H1 (cell line): Measurements from ENCODE around the gene DRAM1. TPM values are rescaled to one million over a fixed set of nuclear protein-coding genes. Genes with fewer than 3 reads are reported as not detected.

ENCODE experiments used
- CTCF ChIA-PET: fragments of 300-600 bp; sonication (Branson Sonifier 250); formaldehyde crosslinking; loops from one replicate; lab custom pipeline; 2021; ENCODE audit not compliant: partially characterized antibody; lab: Charles Lee
- POLR2A ChIA-PET: fragments of 300-600 bp; sonication (Branson Sonifier 250); formaldehyde crosslinking; loops from one replicate; lab custom pipeline; 2021; ENCODE audit warnings: inconsistent platforms; ENCODE audit not compliant: partially characterized antibody; lab: Charles Lee
- DNase-seq, 2 experiments: peaks; one replicate each; pipeline versions ENCODE4 v3.0.0 to v3.0.0-alpha.2; 2010 to 2022; ENCODE audit warnings: low spot score in 2 of 2, low read depth in 1 of 2, mixed read lengths in 1 of 2
- FAIRE-seq: peaks from 2 replicates; lab custom pipeline; 2011; peaks lifted over from hg19 to GRCh38; lab: Jason Lieb, UNC
- H2AFZ ChIP-seq: 2 replicates; pipeline ENCODE4 v1.8.1; 2012; ENCODE audit warnings: low read length, inconsistent platforms
- H2AK5ac ChIP-seq: 2 replicates; pipeline ENCODE4 v1.6.1; 2013; ENCODE audit warnings: low read depth, low read length
- H2BK120ac ChIP-seq: replicated peaks from 2 replicates; pipeline ENCODE3; 2013; ENCODE audit warnings: low read depth, low read length, inconsistent platforms
- H2BK12ac ChIP-seq: 2 replicates; pipeline ENCODE4 v1.6.1; 2013; ENCODE audit warnings: low read depth, low read length
- H2BK15ac ChIP-seq: 2 replicates; pipeline ENCODE4 v1.6.1; 2013; ENCODE audit warnings: low read length
- H2BK20ac ChIP-seq: 2 replicates; pipeline ENCODE4 v1.6.1; 2013; ENCODE audit warnings: low read length
- H2BK5ac ChIP-seq: 2 replicates; pipeline ENCODE4 v1.6.1; 2013; ENCODE audit warnings: low read depth, low read length
- H3K14ac ChIP-seq: 2 replicates; pipeline ENCODE4 v1.6.1; 2013; ENCODE audit warnings: inconsistent platforms; ENCODE audit not compliant: insufficient read length
- H3K18ac ChIP-seq: 2 replicates; pipeline ENCODE4 v1.6.1; 2013; ENCODE audit warnings: low read length; ENCODE audit errors: extremely low read depth
- H3K23ac ChIP-seq: 2 replicates; pipeline ENCODE4 v1.6.1; 2013; ENCODE audit warnings: inconsistent platforms; ENCODE audit not compliant: insufficient read length
- H3K23me2 ChIP-seq: 2 replicates; pipeline ENCODE4 v1.6.1; 2013; ENCODE audit warnings: low read depth, low read length
- H3K27ac ChIP-seq: 2 replicates; pipeline ENCODE4 v1.6.1; 2011; ENCODE audit warnings: low read depth, low read length, inconsistent platforms
- H3K27me3 ChIP-seq, 4 experiments: replicated peaks in 1 of 4; 1 replicate in 1 of 4; 2 replicates in 3 of 4; pipeline versions ENCODE4 v1.6.1 to v1.8.1; 2011 to 2013; ENCODE audit warnings: low read length in 3 of 4, mild to moderate bottlenecking in 3 of 4, inconsistent platforms in 2 of 4, mixed read lengths in 2 of 4, moderate library complexity in 1 of 4; ENCODE audit not compliant: control insufficient read depth in 3 of 4, insufficient read depth in 3 of 4; ENCODE audit errors: extremely low read depth in 1 of 4
- H3K36me3 ChIP-seq, 4 experiments: 2 replicates each; pipeline versions ENCODE4 v1.6.1 to v1.8.1; 2011 to 2013; ENCODE audit warnings: mild to moderate bottlenecking in 4 of 4, low read length in 3 of 4, moderate library complexity in 2 of 4, control low read depth in 1 of 4, inconsistent platforms in 1 of 4; ENCODE audit not compliant: insufficient read depth in 4 of 4, control insufficient read depth in 2 of 4
- H3K4ac ChIP-seq: replicated peaks from 2 replicates; pipeline ENCODE3; 2013; ENCODE audit warnings: low read length, low read depth, mixed read lengths, inconsistent platforms; ENCODE audit not compliant: insufficient read length
- H3K4me1 ChIP-seq, 4 experiments: replicated peaks in 1 of 4; 1 replicate in 1 of 4; 2 replicates in 3 of 4; pipeline versions ENCODE4 v1.6.1 to v1.8.1; 2011 to 2013; ENCODE audit warnings: low read length in 3 of 4, inconsistent platforms in 2 of 4, mixed read lengths in 1 of 4; ENCODE audit not compliant: insufficient read depth in 4 of 4, control insufficient read depth in 3 of 4
- H3K4me2 ChIP-seq, 2 experiments: 2 replicates each; pipeline versions ENCODE4 v1.6.1 to v1.8.1; 2011 to 2013; ENCODE audit warnings: low read depth in 2 of 2, low read length in 2 of 2, control low read depth in 1 of 2, inconsistent platforms in 1 of 2, mild to moderate bottlenecking in 1 of 2; ENCODE audit not compliant: insufficient read depth in 1 of 2
- H3K4me3 ChIP-seq, 4 experiments: fragments of 200-600, 300-600 bp in 1 of 4; sonication (generic), shearing (Covaris generic), sonication (Bioruptor Twin) in 1 of 4; 2 replicates each; pipeline versions ENCODE4 v1.5.1 to v1.8.1; 2011 to 2016; ENCODE audit warnings: low read length in 4 of 4, low read depth in 3 of 4, control low read depth in 2 of 4, inconsistent platforms in 2 of 4, mild to moderate bottlenecking in 2 of 4, mixed read lengths in 1 of 4, moderate library complexity in 1 of 4; ENCODE audit not compliant: insufficient read depth in 2 of 4; ENCODE audit errors: extremely low read depth in 1 of 4
- H3K56ac ChIP-seq: replicated peaks from 2 replicates; pipeline ENCODE3; 2013; ENCODE audit warnings: low read depth, mild to moderate bottlenecking, mixed read lengths, low read length, inconsistent platforms; ENCODE audit not compliant: insufficient read length
- H3K79me1 ChIP-seq: 2 replicates; pipeline ENCODE4 v1.6.1; 2013; ENCODE audit warnings: low read depth, low read length, control low read depth
- H3K79me2 ChIP-seq, 2 experiments: 2 replicates each; pipeline versions ENCODE4 v1.6.1 to v1.8.1; 2012 to 2013; ENCODE audit warnings: low read length in 2 of 2, mild to moderate bottlenecking in 2 of 2, inconsistent platforms in 1 of 2; ENCODE audit not compliant: insufficient read depth in 2 of 2, control insufficient read depth in 1 of 2
- H3K9ac ChIP-seq, 4 experiments: replicated peaks in 1 of 4; 1 replicate in 1 of 4; 2 replicates in 3 of 4; pipeline versions ENCODE4 v1.6.1 to v1.8.1; 2011 to 2013; ENCODE audit warnings: low read depth in 3 of 4, low read length in 3 of 4, control low read depth in 2 of 4, mild to moderate bottlenecking in 2 of 4, moderate library complexity in 2 of 4, inconsistent platforms in 1 of 4; ENCODE audit errors: extremely low read depth in 1 of 4
- H3K9me3 ChIP-seq, 2 experiments: 2 replicates each; pipeline versions ENCODE4 v1.6.1 to v1.8.1; 2012 to 2013; ENCODE audit warnings: mild to moderate bottlenecking in 2 of 2, moderate library complexity in 2 of 2, control low read depth in 1 of 2, inconsistent platforms in 1 of 2, low read depth in 1 of 2, low read length in 1 of 2, mixed read lengths in 1 of 2; ENCODE audit not compliant: insufficient read depth in 2 of 2
- H4K20me1 ChIP-seq, 2 experiments: replicated peaks in 1 of 2; 2 replicates each; pipeline versions ENCODE3 to v1.8.1; 2011 to 2013; ENCODE audit warnings: inconsistent platforms in 2 of 2, low read length in 2 of 2, mild to moderate bottlenecking in 1 of 2; ENCODE audit not compliant: insufficient read depth in 2 of 2, control insufficient read depth in 1 of 2
- H4K5ac ChIP-seq: 2 replicates; pipeline ENCODE4 v1.6.1; 2013; ENCODE audit warnings: low read length, low read depth, mixed read lengths, inconsistent platforms; ENCODE audit not compliant: insufficient read length
- H4K8ac ChIP-seq: 2 replicates; pipeline ENCODE4 v1.8.0; 2013; ENCODE audit warnings: mild to moderate bottlenecking, moderate library complexity, low read length, inconsistent platforms; ENCODE audit not compliant: insufficient read depth; ENCODE audit errors: extremely low read depth
- H4K91ac ChIP-seq: replicated peaks from 2 replicates; pipeline ENCODE3; 2013; ENCODE audit warnings: low read length, mixed read lengths, inconsistent platforms; ENCODE audit not compliant: insufficient read length
- CHD2 ChIP-seq: IDR thresholded peaks from 2 replicates; pipeline ENCODE4 v1.6.1; 2012; ENCODE audit warnings: low read length, improper control_type of control experiment
- CTBP2 ChIP-seq: IDR thresholded peaks from 2 replicates; pipeline ENCODE4 v1.7.0; 2011; ENCODE audit warnings: borderline replicate concordance, mild to moderate bottlenecking, moderate library complexity, mixed read lengths, low read length; ENCODE audit not compliant: insufficient read depth, insufficient read length
- E2F6 ChIP-seq: IDR thresholded peaks from 2 replicates; pipeline ENCODE4 v1.6.1; 2012; ENCODE audit warnings: inconsistent platforms
- EP300 ChIP-seq, 2 experiments: IDR thresholded peaks; 1 replicate in 1 of 2; 2 replicates in 1 of 2; pipeline ENCODE4 v1.6.1; 2011 to 2012; ENCODE audit warnings: low read depth in 2 of 2, low read length in 2 of 2, mild to moderate bottlenecking in 2 of 2, borderline replicate concordance in 1 of 2, inconsistent platforms in 1 of 2, moderate library complexity in 1 of 2
- FOSL1 ChIP-seq: IDR thresholded peaks from 2 replicates; pipeline ENCODE4 v1.6.1; 2011; ENCODE audit warnings: mild to moderate bottlenecking, low read depth, low read length, moderate library complexity; ENCODE audit not compliant: insufficient read depth
- HDAC6 ChIP-seq: IDR thresholded peaks from one replicate; pipeline ENCODE4 v1.7.1; 2012; ENCODE audit warnings: low read depth, mild to moderate bottlenecking, inconsistent platforms, low read length, moderate library complexity
- JUN ChIP-seq: IDR thresholded peaks from 2 replicates; pipeline ENCODE4 v1.6.1; 2011; ENCODE audit warnings: low read depth, mild to moderate bottlenecking, improper control_type of control experiment, low read length
- SAP30 ChIP-seq: fragments of 300-600 bp; sonication (generic); IDR thresholded peaks from 2 replicates; pipeline ENCODE4 v1.7.1; 2012; ENCODE audit warnings: low read length, moderate library complexity, mild to moderate bottlenecking, inconsistent platforms; ENCODE audit not compliant: insufficient read depth, insufficient replicate concordance
- SP2 ChIP-seq: IDR thresholded peaks from 2 replicates; pipeline ENCODE4 v1.6.1; 2012; ENCODE audit warnings: mild to moderate bottlenecking, low read length, inconsistent platforms
- TCF12 ChIP-seq: IDR thresholded peaks from 2 replicates; pipeline ENCODE4 v1.6.1; 2011; ENCODE audit warnings: low read depth, mild to moderate bottlenecking, low read length
- WGBS, 2 experiments: shearing (Covaris generic) in 1 of 2; methylation state at CpG; one replicate each; pipeline versions ENCODE4 v1.1.6 to v1.1.7; 2013 to 2015; ENCODE audit warnings: low lambda C conversion rate in 2 of 2, mixed read lengths in 2 of 2, inconsistent platforms in 1 of 2, low coverage in 1 of 2, missing lambda C conversion rate in 1 of 2; ENCODE audit not compliant: insufficient replicate concordance in 2 of 2, insufficient coverage in 1 of 2, insufficient read length in 1 of 2; ENCODE audit errors: extremely low coverage in 1 of 2, missing lambda C conversion rate in 1 of 2; 5-methylcytosine and 5-hydroxymethylcytosine counted together
- polyA plus RNA-seq, 7 experiments: library from polyadenylated mRNA; depleted of rRNA in 3 of 7; stranded (reverse) in 5 of 7; unstranded in 2 of 7; fragments of >200 nt in 5 of 7; fragments of 200-250 nt in 2 of 7; gene quantifications; 1 replicate in 5 of 7; 2 replicates in 1 of 7; 4 replicates in 1 of 7; pipeline versions ENCODE4 v1.2.1 to v1.2.3, GENCODE V29; 2011 to 2013; ENCODE audit warnings: missing spikeins in 2 of 7, mixed read lengths in 2 of 7
- total RNA-seq: library from RNA; stranded (reverse); fragmentation: NEBNext Ultra II Directional; extraction: Animal tissue kit (Norgen Biotek cat#: 25700); gene quantifications from 2 replicates; pipeline ENCODE4 v1.2.1, GENCODE V29; 2021
- TF ChIP-seq, protein P1 (sequence below): IDR thresholded peaks from 2 replicates; pipeline ENCODE4 v1.6.1; 2011; ENCODE audit warnings: low read depth, mild to moderate bottlenecking, low read length; ENCODE audit not compliant: insufficient read depth

Gene DRAM1
- total and polyA plus RNA-seq, 2 of the 8 experiments (the other 6 are each of a cell fraction or from before 2014, with no cell fraction given), result 4.6 to 6.2 TPM

DNA sequence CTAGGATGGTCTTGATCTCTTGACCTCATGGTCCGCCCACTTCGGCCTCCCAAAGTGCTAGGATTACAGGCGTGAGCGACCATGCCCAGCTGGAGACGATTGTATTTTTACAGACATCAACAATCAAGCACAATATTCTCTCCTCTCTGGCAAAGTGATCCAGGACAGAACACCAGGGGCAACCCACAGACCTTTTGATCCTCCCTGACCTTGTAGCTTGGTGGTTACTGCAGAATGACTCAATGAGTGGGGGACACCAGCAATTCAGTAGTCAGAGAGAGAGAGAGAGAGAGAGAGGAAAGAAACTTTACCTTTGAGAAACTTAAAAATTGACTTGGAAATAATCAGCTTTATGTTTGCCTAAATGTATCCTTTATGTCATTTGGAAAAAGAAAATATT, 51.2 kb downstream of the DRAM1 start:
- Histone ChIP-seq H3K27me3 (no peaks in the 10 kb centered on the region), H3K56ac (no peak overlapping the region), H3K9me3 (no peaks in the 10 kb centered on the region), H3K4ac (no peak overlapping the region), H2BK12ac (no peak overlapping the region), H3K36me3 (no peaks in the 10 kb centered on the region; a peak in 1 of 8 replicates), H4K8ac (no peak overlapping the region), H3K4me3 (no peak overlapping the region), H3K23me2 (no peaks in the 10 kb centered on the region), H3K27ac (no peak overlapping the region), H3K14ac (no peak overlapping the region), H3K23ac (no peak overlapping the region), H2BK15ac (no peak overlapping the region), H3K79me1 (no peaks in the 10 kb centered on the region), H3K4me1 (no peaks in the 10 kb centered on the region), H2BK120ac (no peak overlapping the region), H3K18ac (no peak overlapping the region), H4K91ac (no peak overlapping the region), H3K79me2 (no peaks in the 10 kb centered on the region), H2AK5ac (no peak overlapping the region), H3K9ac (no peak overlapping the region), H4K5ac (no peak overlapping the region), H2AFZ (no peak overlapping the region), H2BK20ac (no peak overlapping the region), H4K20me1 (no peaks in the 10 kb centered on the region), H2BK5ac (no peak overlapping the region), H3K4me2 (no peak overlapping the region)
- WGBS, 2 experiments, result 93% methylated on average over 5 of the region's 5 CpGs; no CpG with 5 or more reads in 1 of the 2 experiments
- POLR2A ChIA-PET, result no interaction called here
- FAIRE-seq, result no peak
- no peak for DNase-seq
- CTCF ChIA-PET, result interaction anchor here (0.8 to 1.6 kb wide), 5 partner anchors 9 to 883 kb away, joined by 3 to 7 read pairs (median 4); no protein-coding TSS in a partner anchor
- TF ChIP-seq FOSL1, result no peak
- TF ChIP-seq JUN, result no peak
- TF ChIP-seq EP300 (IDR thresholded peaks at IDR 0.05; ENCODE audit: borderline replicate concordance in 1 of 2, low read depth in 2 of 2, low read length in 2 of 2), result no peak
- no peak for TF ChIP-seq E2F6
- no peak for TF ChIP-seq CHD2
- TF ChIP-seq SP2, result no peak
- TF ChIP-seq TCF12, result no peak
- TF ChIP-seq CTBP2, result no peak
- TF ChIP-seq HDAC6, result no peak
- TF ChIP-seq, protein P1, sequence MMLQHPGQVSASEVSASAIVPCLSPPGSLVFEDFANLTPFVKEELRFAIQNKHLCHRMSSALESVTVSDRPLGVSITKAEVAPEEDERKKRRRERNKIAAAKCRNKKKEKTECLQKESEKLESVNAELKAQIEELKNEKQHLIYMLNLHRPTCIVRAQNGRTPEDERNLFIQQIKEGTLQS, result no peak
- TF ChIP-seq SAP30, result no peak
- TF ChIP-seq, all 59 proteins: peak for 0
